Measurements from ENCODE around the gene KDM5B.

DNA sequence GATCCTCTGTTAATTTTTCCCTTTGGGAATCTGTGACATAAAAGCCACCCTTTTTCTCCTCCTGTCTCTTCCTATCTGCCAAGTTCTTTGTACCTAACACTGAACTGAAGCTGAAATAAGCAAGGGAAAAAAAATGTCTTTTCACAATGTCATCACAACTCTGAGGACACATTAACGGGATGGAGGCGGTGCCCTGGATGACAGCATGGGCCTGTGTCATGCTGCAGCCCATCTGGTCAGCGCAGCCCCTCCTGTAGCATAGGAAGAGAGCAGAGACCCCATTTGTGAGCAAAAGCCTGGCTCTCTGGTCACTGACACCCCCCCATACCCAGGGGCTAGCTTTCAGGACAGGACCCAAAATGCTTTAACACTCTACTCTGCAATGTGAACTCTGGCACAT is 120.4 kb downstream of the KDM5B start:
- TF ChIP-seq EP300 (conservative IDR thresholded peaks at IDR 0.05; ENCODE audit: poor library complexity, severe bottlenecking) (no peak), EZH2 (IDR thresholded peaks at IDR 0.05; ENCODE audit: borderline replicate concordance, insufficient read depth, low read length, poor library complexity, severe bottlenecking) (no peak), POLR2AphosphoS5 (IDR thresholded peaks at IDR 0.05) (no peak)
- TF ChIP-seq, protein P1, sequence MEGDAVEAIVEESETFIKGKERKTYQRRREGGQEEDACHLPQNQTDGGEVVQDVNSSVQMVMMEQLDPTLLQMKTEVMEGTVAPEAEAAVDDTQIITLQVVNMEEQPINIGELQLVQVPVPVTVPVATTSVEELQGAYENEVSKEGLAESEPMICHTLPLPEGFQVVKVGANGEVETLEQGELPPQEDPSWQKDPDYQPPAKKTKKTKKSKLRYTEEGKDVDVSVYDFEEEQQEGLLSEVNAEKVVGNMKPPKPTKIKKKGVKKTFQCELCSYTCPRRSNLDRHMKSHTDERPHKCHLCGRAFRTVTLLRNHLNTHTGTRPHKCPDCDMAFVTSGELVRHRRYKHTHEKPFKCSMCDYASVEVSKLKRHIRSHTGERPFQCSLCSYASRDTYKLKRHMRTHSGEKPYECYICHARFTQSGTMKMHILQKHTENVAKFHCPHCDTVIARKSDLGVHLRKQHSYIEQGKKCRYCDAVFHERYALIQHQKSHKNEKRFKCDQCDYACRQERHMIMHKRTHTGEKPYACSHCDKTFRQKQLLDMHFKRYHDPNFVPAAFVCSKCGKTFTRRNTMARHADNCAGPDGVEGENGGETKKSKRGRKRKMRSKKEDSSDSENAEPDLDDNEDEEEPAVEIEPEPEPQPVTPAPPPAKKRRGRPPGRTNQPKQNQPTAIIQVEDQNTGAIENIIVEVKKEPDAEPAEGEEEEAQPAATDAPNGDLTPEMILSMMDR (IDR thresholded peaks at IDR 0.05; ENCODE audit: poor library complexity, severe bottlenecking): no peak

Data from neural cell (in vitro differentiated cells).